H1 (cell line): ENCODE data around the gene RAP2A. TPM values are rescaled to one million over a fixed set of nuclear protein-coding genes. Genes with fewer than 3 reads are reported as not detected.

ENCODE experiments used
- CTCF ChIA-PET: fragments of 300-600 bp; sonication (Branson Sonifier 250); formaldehyde crosslinking; loops from one replicate; lab custom pipeline; 2021; ENCODE audit not compliant: partially characterized antibody; lab: Charles Lee
- POLR2A ChIA-PET: fragments of 300-600 bp; sonication (Branson Sonifier 250); formaldehyde crosslinking; loops from one replicate; lab custom pipeline; 2021; ENCODE audit warnings: inconsistent platforms; ENCODE audit not compliant: partially characterized antibody; lab: Charles Lee
- DNase-seq, 2 experiments: peaks; one replicate each; pipeline versions ENCODE4 v3.0.0 to v3.0.0-alpha.2; 2010 to 2022; ENCODE audit warnings: low spot score in 2 of 2, low read depth in 1 of 2, mixed read lengths in 1 of 2
- FAIRE-seq: peaks from 2 replicates; lab custom pipeline; 2011; peaks lifted over from hg19 to GRCh38; lab: Jason Lieb, UNC
- H2AFZ ChIP-seq: 2 replicates; pipeline ENCODE4 v1.8.1; 2012; ENCODE audit warnings: low read length, inconsistent platforms
- H2AK5ac ChIP-seq: 2 replicates; pipeline ENCODE4 v1.6.1; 2013; ENCODE audit warnings: low read depth, low read length
- H2BK120ac ChIP-seq: replicated peaks from 2 replicates; pipeline ENCODE3; 2013; ENCODE audit warnings: low read depth, low read length, inconsistent platforms
- H2BK12ac ChIP-seq: 2 replicates; pipeline ENCODE4 v1.6.1; 2013; ENCODE audit warnings: low read depth, low read length
- H2BK15ac ChIP-seq: 2 replicates; pipeline ENCODE4 v1.6.1; 2013; ENCODE audit warnings: low read length
- H2BK20ac ChIP-seq: 2 replicates; pipeline ENCODE4 v1.6.1; 2013; ENCODE audit warnings: low read length
- H2BK5ac ChIP-seq: 2 replicates; pipeline ENCODE4 v1.6.1; 2013; ENCODE audit warnings: low read depth, low read length
- H3K14ac ChIP-seq: 2 replicates; pipeline ENCODE4 v1.6.1; 2013; ENCODE audit warnings: inconsistent platforms; ENCODE audit not compliant: insufficient read length
- H3K18ac ChIP-seq: 2 replicates; pipeline ENCODE4 v1.6.1; 2013; ENCODE audit warnings: low read length; ENCODE audit errors: extremely low read depth
- H3K23ac ChIP-seq: 2 replicates; pipeline ENCODE4 v1.6.1; 2013; ENCODE audit warnings: inconsistent platforms; ENCODE audit not compliant: insufficient read length
- H3K23me2 ChIP-seq: 2 replicates; pipeline ENCODE4 v1.6.1; 2013; ENCODE audit warnings: low read depth, low read length
- H3K27ac ChIP-seq: 2 replicates; pipeline ENCODE4 v1.6.1; 2011; ENCODE audit warnings: low read depth, low read length, inconsistent platforms
- H3K27me3 ChIP-seq, 4 experiments: replicated peaks in 1 of 4; 1 replicate in 1 of 4; 2 replicates in 3 of 4; pipeline versions ENCODE4 v1.6.1 to v1.8.1; 2011 to 2013; ENCODE audit warnings: low read length in 3 of 4, mild to moderate bottlenecking in 3 of 4, inconsistent platforms in 2 of 4, mixed read lengths in 2 of 4, moderate library complexity in 1 of 4; ENCODE audit not compliant: control insufficient read depth in 3 of 4, insufficient read depth in 3 of 4; ENCODE audit errors: extremely low read depth in 1 of 4
- H3K36me3 ChIP-seq, 4 experiments: 2 replicates each; pipeline versions ENCODE4 v1.6.1 to v1.8.1; 2011 to 2013; ENCODE audit warnings: mild to moderate bottlenecking in 4 of 4, low read length in 3 of 4, moderate library complexity in 2 of 4, control low read depth in 1 of 4, inconsistent platforms in 1 of 4; ENCODE audit not compliant: insufficient read depth in 4 of 4, control insufficient read depth in 2 of 4
- H3K4ac ChIP-seq: replicated peaks from 2 replicates; pipeline ENCODE3; 2013; ENCODE audit warnings: low read length, low read depth, mixed read lengths, inconsistent platforms; ENCODE audit not compliant: insufficient read length
- H3K4me1 ChIP-seq, 4 experiments: replicated peaks in 1 of 4; 1 replicate in 1 of 4; 2 replicates in 3 of 4; pipeline versions ENCODE4 v1.6.1 to v1.8.1; 2011 to 2013; ENCODE audit warnings: low read length in 3 of 4, inconsistent platforms in 2 of 4, mixed read lengths in 1 of 4; ENCODE audit not compliant: insufficient read depth in 4 of 4, control insufficient read depth in 3 of 4
- H3K4me2 ChIP-seq, 2 experiments: 2 replicates each; pipeline versions ENCODE4 v1.6.1 to v1.8.1; 2011 to 2013; ENCODE audit warnings: low read depth in 2 of 2, low read length in 2 of 2, control low read depth in 1 of 2, inconsistent platforms in 1 of 2, mild to moderate bottlenecking in 1 of 2; ENCODE audit not compliant: insufficient read depth in 1 of 2
- H3K4me3 ChIP-seq, 4 experiments: fragments of 200-600, 300-600 bp in 1 of 4; sonication (generic), shearing (Covaris generic), sonication (Bioruptor Twin) in 1 of 4; 2 replicates each; pipeline versions ENCODE4 v1.5.1 to v1.8.1; 2011 to 2016; ENCODE audit warnings: low read length in 4 of 4, low read depth in 3 of 4, control low read depth in 2 of 4, inconsistent platforms in 2 of 4, mild to moderate bottlenecking in 2 of 4, mixed read lengths in 1 of 4, moderate library complexity in 1 of 4; ENCODE audit not compliant: insufficient read depth in 2 of 4; ENCODE audit errors: extremely low read depth in 1 of 4
- H3K56ac ChIP-seq: replicated peaks from 2 replicates; pipeline ENCODE3; 2013; ENCODE audit warnings: low read depth, mild to moderate bottlenecking, mixed read lengths, low read length, inconsistent platforms; ENCODE audit not compliant: insufficient read length
- H3K79me1 ChIP-seq: 2 replicates; pipeline ENCODE4 v1.6.1; 2013; ENCODE audit warnings: low read depth, low read length, control low read depth
- H3K79me2 ChIP-seq, 2 experiments: 2 replicates each; pipeline versions ENCODE4 v1.6.1 to v1.8.1; 2012 to 2013; ENCODE audit warnings: low read length in 2 of 2, mild to moderate bottlenecking in 2 of 2, inconsistent platforms in 1 of 2; ENCODE audit not compliant: insufficient read depth in 2 of 2, control insufficient read depth in 1 of 2
- H3K9ac ChIP-seq, 4 experiments: replicated peaks in 1 of 4; 1 replicate in 1 of 4; 2 replicates in 3 of 4; pipeline versions ENCODE4 v1.6.1 to v1.8.1; 2011 to 2013; ENCODE audit warnings: low read depth in 3 of 4, low read length in 3 of 4, control low read depth in 2 of 4, mild to moderate bottlenecking in 2 of 4, moderate library complexity in 2 of 4, inconsistent platforms in 1 of 4; ENCODE audit errors: extremely low read depth in 1 of 4
- H3K9me3 ChIP-seq, 2 experiments: 2 replicates each; pipeline versions ENCODE4 v1.6.1 to v1.8.1; 2012 to 2013; ENCODE audit warnings: mild to moderate bottlenecking in 2 of 2, moderate library complexity in 2 of 2, control low read depth in 1 of 2, inconsistent platforms in 1 of 2, low read depth in 1 of 2, low read length in 1 of 2, mixed read lengths in 1 of 2; ENCODE audit not compliant: insufficient read depth in 2 of 2
- H4K20me1 ChIP-seq, 2 experiments: replicated peaks in 1 of 2; 2 replicates each; pipeline versions ENCODE3 to v1.8.1; 2011 to 2013; ENCODE audit warnings: inconsistent platforms in 2 of 2, low read length in 2 of 2, mild to moderate bottlenecking in 1 of 2; ENCODE audit not compliant: insufficient read depth in 2 of 2, control insufficient read depth in 1 of 2
- H4K5ac ChIP-seq: 2 replicates; pipeline ENCODE4 v1.6.1; 2013; ENCODE audit warnings: low read length, low read depth, mixed read lengths, inconsistent platforms; ENCODE audit not compliant: insufficient read length
- H4K8ac ChIP-seq: 2 replicates; pipeline ENCODE4 v1.8.0; 2013; ENCODE audit warnings: mild to moderate bottlenecking, moderate library complexity, low read length, inconsistent platforms; ENCODE audit not compliant: insufficient read depth; ENCODE audit errors: extremely low read depth
- H4K91ac ChIP-seq: replicated peaks from 2 replicates; pipeline ENCODE3; 2013; ENCODE audit warnings: low read length, mixed read lengths, inconsistent platforms; ENCODE audit not compliant: insufficient read length
- ASH2L ChIP-seq: fragments of 200-600, 300-600 bp; sonication (generic); IDR thresholded peaks from one replicate; pipeline ENCODE4 v1.7.1; 2017; ENCODE audit warnings: low read length
- BRCA1 ChIP-seq: IDR thresholded peaks from 2 replicates; pipeline ENCODE4 v1.6.1; 2012; ENCODE audit warnings: low read depth, low read length, improper control_type of control experiment
- CBX5 ChIP-seq: fragments of 300-800, 300-1000 bp; sonication (generic); IDR thresholded peaks from 2 replicates; pipeline ENCODE4 v1.7.1; 2016; ENCODE audit warnings: antibody characterized with exemption, low read length, low read depth
- EGR1 ChIP-seq: IDR thresholded peaks from 2 replicates; pipeline ENCODE4 v1.6.1; 2011; ENCODE audit warnings: low read depth, low read length, borderline replicate concordance
- EZH2 ChIP-seq: fragments of 200-600 bp; sonication (generic); IDR thresholded peaks from 2 replicates; pipeline ENCODE4 v1.7.1; 2012; ENCODE audit warnings: low read depth, mild to moderate bottlenecking, moderate library complexity, low read length, inconsistent platforms; ENCODE audit not compliant: severe bottlenecking
- GABPA ChIP-seq: IDR thresholded peaks from 2 replicates; pipeline ENCODE4 v1.6.1; 2011; ENCODE audit warnings: mild to moderate bottlenecking, low read length, moderate library complexity, borderline replicate concordance; ENCODE audit not compliant: insufficient read depth
- HDAC6 ChIP-seq: IDR thresholded peaks from one replicate; pipeline ENCODE4 v1.7.1; 2012; ENCODE audit warnings: low read depth, mild to moderate bottlenecking, inconsistent platforms, low read length, moderate library complexity
- JUN ChIP-seq: IDR thresholded peaks from 2 replicates; pipeline ENCODE4 v1.6.1; 2011; ENCODE audit warnings: low read depth, mild to moderate bottlenecking, improper control_type of control experiment, low read length
- JUND ChIP-seq: IDR thresholded peaks from 2 replicates; pipeline ENCODE4 v1.6.1; 2011; ENCODE audit warnings: mild to moderate bottlenecking, improper control_type of control experiment, low read length
- KDM4A ChIP-seq: IDR thresholded peaks from one replicate; pipeline ENCODE4 v1.7.1; 2012; ENCODE audit warnings: low read depth, mild to moderate bottlenecking, moderate library complexity, low read length, inconsistent platforms; ENCODE audit not compliant: severe bottlenecking
- RBBP5 ChIP-seq: IDR thresholded peaks from 2 replicates; pipeline ENCODE4 v1.7.1; 2012; ENCODE audit warnings: low read depth, mild to moderate bottlenecking, inconsistent platforms, low read length, moderate library complexity, borderline replicate concordance
- SIRT6 ChIP-seq: IDR thresholded peaks from one replicate; pipeline ENCODE4 v1.7.1; 2012; ENCODE audit warnings: low read length, inconsistent platforms
- SP2 ChIP-seq: IDR thresholded peaks from 2 replicates; pipeline ENCODE4 v1.6.1; 2012; ENCODE audit warnings: mild to moderate bottlenecking, low read length, inconsistent platforms
- SUZ12 ChIP-seq: fragments of 200-600 bp; sonication (generic); IDR thresholded peaks from 2 replicates; pipeline ENCODE4 v1.6.1; 2012; ENCODE audit warnings: mild to moderate bottlenecking, inconsistent platforms, low read length, moderate library complexity, mixed read lengths
- TCF12 ChIP-seq: IDR thresholded peaks from 2 replicates; pipeline ENCODE4 v1.6.1; 2011; ENCODE audit warnings: low read depth, mild to moderate bottlenecking, low read length
- YY1 ChIP-seq: IDR thresholded peaks from 2 replicates; pipeline ENCODE4 v1.6.1; 2011; ENCODE audit warnings: low read depth, mild to moderate bottlenecking, low read length
- WGBS, 2 experiments: shearing (Covaris generic) in 1 of 2; methylation state at CpG; one replicate each; pipeline versions ENCODE4 v1.1.6 to v1.1.7; 2013 to 2015; ENCODE audit warnings: low lambda C conversion rate in 2 of 2, mixed read lengths in 2 of 2, inconsistent platforms in 1 of 2, low coverage in 1 of 2, missing lambda C conversion rate in 1 of 2; ENCODE audit not compliant: insufficient replicate concordance in 2 of 2, insufficient coverage in 1 of 2, insufficient read length in 1 of 2; ENCODE audit errors: extremely low coverage in 1 of 2, missing lambda C conversion rate in 1 of 2; 5-methylcytosine and 5-hydroxymethylcytosine counted together
- polyA plus RNA-seq, 7 experiments: library from polyadenylated mRNA; depleted of rRNA in 3 of 7; stranded (reverse) in 5 of 7; unstranded in 2 of 7; fragments of >200 nt in 5 of 7; fragments of 200-250 nt in 2 of 7; gene quantifications; 1 replicate in 5 of 7; 2 replicates in 1 of 7; 4 replicates in 1 of 7; pipeline versions ENCODE4 v1.2.1 to v1.2.3, GENCODE V29; 2011 to 2013; ENCODE audit warnings: missing spikeins in 2 of 7, mixed read lengths in 2 of 7
- total RNA-seq: library from RNA; stranded (reverse); fragmentation: NEBNext Ultra II Directional; extraction: Animal tissue kit (Norgen Biotek cat#: 25700); gene quantifications from 2 replicates; pipeline ENCODE4 v1.2.1, GENCODE V29; 2021

RAP2A gene
- total and polyA plus RNA-seq, 2 of the 8 experiments (the other 6 are each of a cell fraction or from before 2014, with no cell fraction given), result 8.4 to 43.4 TPM

DNA sequence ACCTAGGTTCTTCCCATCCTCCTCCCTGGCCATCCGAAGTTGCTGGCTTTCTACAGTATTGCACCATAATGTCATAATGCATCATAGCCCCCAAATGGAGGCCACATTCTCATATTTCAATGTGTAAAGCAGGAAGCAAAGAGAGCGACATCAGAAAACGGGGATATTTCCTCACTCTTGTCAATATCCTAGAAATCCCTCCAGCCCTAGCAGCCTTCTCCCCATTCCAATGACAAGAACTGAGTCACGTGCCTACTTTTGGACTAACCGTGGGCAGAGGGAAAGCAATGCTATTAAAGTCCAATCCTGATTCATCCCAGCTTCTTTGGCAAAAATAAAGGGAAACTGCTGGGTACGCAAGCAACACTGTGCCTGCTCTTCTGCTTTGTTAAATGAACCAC is 4.3 kb upstream of the RAP2A start:
- ChIA-PET POLR2A (no interaction called here), CTCF (interaction anchor here (0.6 to 1.7 kb wide), 3 partner anchors 40 to 96 kb away, joined by 3 to 4 read pairs (median 4); no protein-coding TSS in a partner anchor)
- Histone ChIP-seq H3K4me2 (no peak overlapping the region), H3K27me3 (no peaks in the 10 kb centered on the region), H4K20me1 (no peaks in the 10 kb centered on the region), H3K9ac (peak overlapping the region in 1 of 4 experiments; percentile 24; a peak in 1 of 7 replicates), H3K79me1 (no peaks in the 10 kb centered on the region), H3K18ac (no peak overlapping the region), H2BK120ac (no peak overlapping the region), H3K14ac (no peak overlapping the region), H3K4ac (no peak overlapping the region), H3K23ac (no peak overlapping the region), H3K9me3 (no peaks in the 10 kb centered on the region; a peak in 1 of 4 replicates), H4K91ac (no peak overlapping the region), H2BK15ac (no peak overlapping the region), H3K56ac (no peak overlapping the region), H2BK20ac (no peak overlapping the region), H3K79me2 (peaks cover 0 to 4% of the 10 kb centered on the region in 2 experiments; a peak in 2 of 4 replicates), H3K27ac (no peak overlapping the region), H3K36me3 (no peaks in the 10 kb centered on the region), H4K5ac (no peak overlapping the region), H2AK5ac (no peak overlapping the region), H4K8ac (no peak overlapping the region), H2BK12ac (no peak overlapping the region), H2AFZ (no peak overlapping the region; the same call in 1 of the 2 replicates), H3K4me3 (no peak overlapping the region), H3K4me1 (no peaks in the 10 kb centered on the region; a peak in 1 of 7 replicates), H3K23me2 (peaks cover 8% of the 10 kb centered on the region), H2BK5ac (no peak overlapping the region)
- DNase-seq (no peak), FAIRE-seq (no peak)
- WGBS, 2 experiments, result 87% methylated on average over 6 of the region's 6 CpGs; no CpG with 5 or more reads in 1 of the 2 experiments
- TF ChIP-seq RBBP5, result no peak
- no peak for TF ChIP-seq EGR1
- TF ChIP-seq GABPA, result no peak
- TF ChIP-seq HDAC6, result no peak
- no peak for TF ChIP-seq YY1
- no peak for TF ChIP-seq SUZ12
- TF ChIP-seq SIRT6, result no peak
- no peak for TF ChIP-seq TCF12
- no peak for TF ChIP-seq ASH2L
- no peak for TF ChIP-seq JUN
- TF ChIP-seq CBX5, result no peak
- TF ChIP-seq SP2, result no peak
- no peak for TF ChIP-seq KDM4A
- TF ChIP-seq BRCA1, result no peak
- no peak for TF ChIP-seq JUND
- no peak for TF ChIP-seq EZH2
